Kidney (tissue), 14 donors: ENCODE data around the gene COA1. TPM values are rescaled to one million over a fixed set of nuclear protein-coding genes. Genes with fewer than 3 reads are reported as not detected.
A peak's percentile ranks its signal among the peaks of the same experiment; 100 is the strongest.

ENCODE experiments used
- DNase-seq, 5 donors: peaks; one replicate each; pipeline ENCODE4 v3.0.0-alpha.2; 2013 to 2020
- FAIRE-seq: peaks from 2 replicates; lab custom pipeline; 2012; peaks lifted over from hg19 to GRCh38; lab: Jason Lieb, UNC
- H3K27ac ChIP-seq, 2 donors: one replicate each; pipeline ENCODE4 v1.7.0; 2013; ENCODE audit warnings: low read depth in 2 of 2, low read length in 2 of 2, inconsistent platforms in 1 of 2
- H3K27me3 ChIP-seq: one replicate; pipeline ENCODE4 v1.7.1; 2013; ENCODE audit warnings: low read length, inconsistent platforms; ENCODE audit not compliant: control insufficient read depth, insufficient read depth
- H3K36me3 ChIP-seq, 3 donors: one replicate each; pipeline versions ENCODE4 v1.7.0 to v1.7.1; 2013; ENCODE audit warnings: low read length in 3 of 3, control low read depth in 1 of 3, inconsistent platforms in 1 of 3; ENCODE audit not compliant: insufficient read depth in 3 of 3, control insufficient read depth in 2 of 3
- H3K4me1 ChIP-seq, 3 donors: one replicate each; pipeline versions ENCODE4 v1.7.0 to v1.7.1; 2013; ENCODE audit warnings: low read length in 3 of 3, inconsistent platforms in 1 of 3, low read depth in 1 of 3; ENCODE audit not compliant: control insufficient read depth in 2 of 3, insufficient read depth in 2 of 3
- H3K4me3 ChIP-seq, 3 donors: one replicate each; pipeline versions ENCODE4 v1.7.0 to v1.8.1; 2013; ENCODE audit warnings: low read length in 3 of 3, control low read depth in 1 of 3, inconsistent platforms in 1 of 3
- H3K9ac ChIP-seq, 3 donors: one replicate each; pipeline versions ENCODE4 v1.7.0 to v1.7.1; 2013; ENCODE audit warnings: low read length in 3 of 3, control low read depth in 1 of 3, inconsistent platforms in 1 of 3
- H3K9me3 ChIP-seq, 3 donors: one replicate each; pipeline versions ENCODE4 v1.7.0 to v1.7.1; 2013; ENCODE audit warnings: low read length in 3 of 3, control low read depth in 1 of 3, inconsistent platforms in 1 of 3; ENCODE audit not compliant: control insufficient read depth in 2 of 3, insufficient read depth in 1 of 3
- CTCF ChIP-seq: IDR thresholded peaks from 3 replicates; pipeline ENCODE4 v1.5.1; 2012; ENCODE audit warnings: mild to moderate bottlenecking, moderate library complexity, borderline replicate concordance; ENCODE audit not compliant: insufficient read depth; ENCODE audit errors: extremely low read depth
- intact Hi-C: fragments of 100-400 bp; cut with DNase I; formaldehyde crosslinking; loops from one replicate; pipeline ENCODE4 v1.11.1; 2022
- polyA plus RNA-seq: library from polyadenylated mRNA; stranded (reverse); fragments of 350-450 nt; fragmentation: Illumina TruSeq; extraction: RNeasy Lipid Tissue Mini Kit (QIAGEN cat#74804); gene quantifications from one replicate; pipeline ENCODE4 v1.2.3, GENCODE V29; 2014; ENCODE audit warnings: low read depth, low replicate concordance; ENCODE audit not compliant: insufficient read depth
- total RNA-seq: library from RNA; stranded (reverse); fragmentation: NEBNext Ultra II Directional; extraction: Animal tissue kit (Norgen Biotek cat#: 25700); gene quantifications from one replicate; pipeline ENCODE4 v1.2.1, GENCODE V29; 2021
- donor health status: control.
- donor health status: control.
- donor health status: control.
- donor health status: control.
- donor health status: control.
- donor health status: DM: yes; HTN: yes; CAD: no.
- donor health status: Normal renal cell carcinoma (clear cell type).

Gene COA1
- total and polyA plus RNA-seq, 2 donors from 2014 or later = 49.6 to 58.9 TPM

DNA sequence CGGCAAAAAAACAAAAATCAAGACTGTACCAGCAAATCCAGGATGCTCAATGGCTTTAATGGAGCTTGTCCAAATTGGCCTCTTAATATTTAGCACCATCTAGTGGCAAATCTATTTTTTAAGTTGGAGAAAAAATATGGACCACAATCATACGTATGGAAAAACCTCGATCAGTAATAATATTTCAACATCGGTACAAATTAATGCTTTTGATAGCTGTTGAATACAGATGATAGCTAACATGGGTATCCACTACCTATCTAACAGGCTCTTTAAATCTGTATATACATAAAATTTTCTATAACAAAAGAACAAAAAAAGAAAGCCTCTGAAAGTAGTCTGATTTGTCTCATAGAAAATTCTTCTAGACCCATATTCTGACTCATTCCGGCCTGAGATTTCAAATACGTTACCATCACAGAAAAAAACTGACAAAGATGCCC lies 29.2 kb downstream of the COA1 start:
- peak; percentile 74 for TF ChIP-seq CTCF
- peak; percentile 91 for FAIRE-seq
- intact Hi-C loops = no loop called here

DNA sequence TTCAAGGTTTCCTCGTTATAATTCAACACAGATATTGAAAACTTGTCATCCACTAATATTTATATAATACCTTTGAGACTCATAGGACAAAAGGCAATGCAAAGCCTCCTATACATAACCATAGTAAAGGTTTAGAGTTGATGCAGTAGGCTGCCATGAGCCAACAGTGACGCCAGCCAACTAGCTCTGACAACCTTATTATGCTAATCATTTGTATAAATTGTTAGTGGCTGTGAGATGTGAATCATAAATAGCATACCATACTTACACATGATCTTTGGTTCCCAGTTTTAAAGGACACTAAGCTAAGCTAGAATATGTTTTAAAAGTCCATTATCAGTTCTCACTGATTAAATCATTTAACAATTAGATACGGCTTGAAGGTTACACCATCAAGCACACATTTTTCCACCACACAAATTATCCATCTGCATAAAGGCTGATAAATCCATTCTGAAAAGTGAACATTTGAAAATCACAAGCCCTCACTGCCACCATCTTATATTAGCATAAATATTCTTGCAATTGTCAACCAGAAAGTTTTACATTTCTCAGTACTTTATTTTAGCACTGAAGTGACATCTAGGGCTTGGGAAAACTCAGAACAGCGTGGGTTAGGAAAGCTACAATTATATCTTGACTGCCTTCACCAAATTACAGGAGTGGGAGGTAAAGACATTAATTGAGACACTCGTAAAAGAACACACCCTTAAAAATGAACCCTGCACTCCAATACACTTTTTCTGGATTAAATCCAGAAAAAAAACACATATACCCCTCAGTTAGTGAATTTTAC lies 30.7 kb downstream of the COA1 start:
- FAIRE-seq (no peak), DNase-seq (no peak)
- intact Hi-C loops = loop anchor here (5.0 kb wide), 1 partner anchor 116 kb away; the partner anchor contains the start of gene STK17A
- Histone ChIP-seq H3K27ac (no peak overlapping the region), H3K27me3 (no peaks in the 10 kb centered on the region), H3K9ac (no peak overlapping the region), H3K4me1 (peaks cover 0 to 5% (median 0%) of the 10 kb centered on the region in 3 donors), H3K4me3 (no peak overlapping the region), H3K9me3 (no peaks in the 10 kb centered on the region), H3K36me3 (no peaks in the 10 kb centered on the region)
- no peak for TF ChIP-seq CTCF

More for the DNA sequence above, 29.2 kb downstream of the COA1 start:
- H3K36me3 ChIP-seq = no peaks in the 10 kb centered on the region
- H3K4me3 ChIP-seq = no peak overlapping the region
- peaks cover 0 to 3% (median 0%) of the 10 kb centered on the region in 3 donors for H3K4me1 ChIP-seq
- DNase-seq = peak in 2 of 5 donors; percentile 50 to 64
- no peak overlapping the region for H3K27ac ChIP-seq
- no peaks in the 10 kb centered on the region for H3K27me3 ChIP-seq
- no peaks in the 10 kb centered on the region for H3K9me3 ChIP-seq
- H3K9ac ChIP-seq = peak overlapping the region in 1 of 3 donors; percentile 3

GRCh38 chr7:43697690-43698089 lies 31.6 kb downstream of the COA1 start:
- Histone ChIP-seq H3K27me3 (no peaks in the 10 kb centered on the region), H3K9ac (no peak overlapping the region), H3K9me3 (no peaks in the 10 kb centered on the region), H3K27ac (no peak overlapping the region), H3K36me3 (no peaks in the 10 kb centered on the region), H3K4me3 (no peak overlapping the region), H3K4me1 (peaks cover 0 to 8% (median 0%) of the 10 kb centered on the region in 3 donors)
- FAIRE-seq = no peak
- DNase-seq = no peak
- intact Hi-C loops = loop anchor here (5.0 kb wide), 1 partner anchor 115 kb away; the partner anchor contains the start of gene STK17A
- TF ChIP-seq CTCF = no peak
